Stimulated activated CD4-positive, alpha-beta T cell treated with anti-CD3 and anti-CD28 coated beads, Interleukin-1b, Interleukin-23, amount 100 ng/mL, for 48 hours (primary cell): ENCODE measurements around the gene KAT2B.

ENCODE experiments used
- DNase-seq: peaks from one replicate; pipeline ENCODE4 v3.0.0-alpha.2; 2020

Gene KAT2B

GRCh38 chr3:20066850-20067617, 26.8 kb downstream of the KAT2B start:
- DNase-seq: no peak

- DNase-seq: no peak
Measured at GRCh38 chr3:20068512-20069177, 28.4 kb downstream of the KAT2B start.

GRCh38 chr3:20069178-20069532, 28.9 kb downstream of the KAT2B start:
- DNase-seq: no peak

GRCh38 chr3:20071175-20071574, 30.9 kb downstream of the KAT2B start:
- DNase-seq: no peak

- no peak for DNase-seq
Measured at GRCh38 chr3:20072422-20072821, 32.2 kb downstream of the KAT2B start.

GRCh38 chr3:20073068-20073467, 32.8 kb downstream of the KAT2B start:
- DNase-seq: no peak

- DNase-seq: no peak
Measured at GRCh38 chr3:20073683-20074082, 33.4 kb downstream of the KAT2B start.

GRCh38 chr3:20074226-20075063, 34.2 kb downstream of the KAT2B start:
- no peak for DNase-seq

- DNase-seq: no peak
Measured at GRCh38 chr3:20075197-20075596, 35.0 kb downstream of the KAT2B start.

- no peak for DNase-seq
Measured at GRCh38 chr3:20076296-20076997, 36.2 kb downstream of the KAT2B start.

- no peak for DNase-seq
Measured at GRCh38 chr3:20077068-20077467, 36.8 kb downstream of the KAT2B start.

GRCh38 chr3:20078194-20078714, 38.0 kb downstream of the KAT2B start:
- no peak for DNase-seq

- DNase-seq: no peak
Measured at GRCh38 chr3:20079621-20080020, 39.4 kb downstream of the KAT2B start.

- DNase-seq: peak; percentile 36
Measured at GRCh38 chr3:20080956-20081554, 40.8 kb downstream of the KAT2B start.

GRCh38 chr3:20083253-20083652, 43.0 kb downstream of the KAT2B start:
- DNase-seq: no peak

GRCh38 chr3:20083953-20084352, 43.7 kb downstream of the KAT2B start:
- DNase-seq: no peak

- no peak for DNase-seq
Measured at GRCh38 chr3:20091331-20092047, 51.2 kb downstream of the KAT2B start.

GRCh38 chr3:20095470-20095869, 55.2 kb downstream of the KAT2B start:
- no peak for DNase-seq

GRCh38 chr3:20096135-20096685, 56.0 kb downstream of the KAT2B start:
- no peak for DNase-seq

GRCh38 chr3:20097015-20097414, 56.8 kb downstream of the KAT2B start:
- no peak for DNase-seq

- DNase-seq: no peak
Measured at GRCh38 chr3:20099060-20099459, 58.8 kb downstream of the KAT2B start.
